Liver (tissue), 9 donors: Measurements from ENCODE around the gene GLT8D2. TPM values are rescaled to one million over a fixed set of nuclear protein-coding genes. Genes with fewer than 3 reads are reported as not detected.

Source experiments
- DNase-seq: peaks from one replicate; pipeline ENCODE4 v3.0.0-alpha.2; 2017; ENCODE audit warnings: low spot score
- H3K27ac ChIP-seq, 2 donors: one replicate each; pipeline ENCODE4 v1.7.0; 2013; ENCODE audit warnings: inconsistent platforms in 2 of 2, low read length in 2 of 2, control low read depth in 1 of 2, low read depth in 1 of 2, mild to moderate bottlenecking in 1 of 2
- H3K27me3 ChIP-seq, 4 donors: one replicate each; pipeline versions ENCODE4 v1.6.1 to v1.7.0; 2013; ENCODE audit warnings: low read length in 3 of 4, inconsistent platforms in 1 of 4, mild to moderate bottlenecking in 1 of 4, moderate library complexity in 1 of 4; ENCODE audit not compliant: control insufficient read depth in 4 of 4, insufficient read depth in 4 of 4
- H3K36me3 ChIP-seq, 4 donors: one replicate each; pipeline versions ENCODE4 v1.6.1 to v1.7.0; 2013; ENCODE audit warnings: low read length in 3 of 4, mild to moderate bottlenecking in 3 of 4, low read depth in 1 of 4, moderate library complexity in 1 of 4; ENCODE audit not compliant: control insufficient read depth in 4 of 4, insufficient read depth in 3 of 4
- H3K4me1 ChIP-seq, 4 donors: one replicate each; pipeline versions ENCODE4 v1.6.1 to v1.7.0; 2013; ENCODE audit warnings: low read length in 3 of 4, mild to moderate bottlenecking in 3 of 4, moderate library complexity in 1 of 4; ENCODE audit not compliant: control insufficient read depth in 4 of 4, insufficient read depth in 4 of 4
- H3K4me3 ChIP-seq, 3 donors: one replicate each; pipeline versions ENCODE4 v1.6.1 to v1.7.0; 2013; ENCODE audit warnings: low read length in 3 of 3, control low read depth in 1 of 3, low read depth in 1 of 3, mild to moderate bottlenecking in 1 of 3
- H3K9ac ChIP-seq, 2 donors: one replicate each; pipeline ENCODE4 v1.7.0; 2013; ENCODE audit warnings: low read length in 2 of 2, mild to moderate bottlenecking in 2 of 2, moderate library complexity in 2 of 2, control low read depth in 1 of 2, low read depth in 1 of 2
- H3K9me3 ChIP-seq, 4 donors: one replicate each; pipeline versions ENCODE4 v1.6.1 to v1.7.0; 2013; ENCODE audit warnings: low read length in 3 of 4; ENCODE audit not compliant: control insufficient read depth in 4 of 4
- EGR1 ChIP-seq, 2 donors: IDR thresholded peaks; 2 replicates each; pipeline ENCODE4 v1.6.1; 2016 to 2018; ENCODE audit warnings: antibody characterized with exemption in 2 of 2, low read depth in 2 of 2
- FOXA1 ChIP-seq: IDR thresholded peaks from 2 replicates; pipeline ENCODE4 v1.6.1; 2016; ENCODE audit warnings: antibody characterized with exemption
- FOXA2 ChIP-seq: IDR thresholded peaks from 2 replicates; pipeline ENCODE4 v1.6.1; 2016; ENCODE audit warnings: antibody characterized with exemption
- GABPA ChIP-seq, 2 donors: IDR thresholded peaks in 1 of 2; conservative IDR thresholded peaks in 1 of 2; 2 replicates each; pipeline ENCODE4 v1.6.1; 2016; ENCODE audit warnings: antibody characterized with exemption in 2 of 2, mild to moderate bottlenecking in 1 of 2, moderate library complexity in 1 of 2
- HNF4G ChIP-seq: IDR thresholded peaks from 2 replicates; pipeline ENCODE4 v1.6.1; 2016; ENCODE audit warnings: antibody characterized with exemption
- JUND ChIP-seq, 2 donors: IDR thresholded peaks; 2 replicates each; pipeline ENCODE4 v1.6.1; 2016; ENCODE audit warnings: antibody characterized with exemption in 2 of 2
- MAX ChIP-seq: IDR thresholded peaks from 2 replicates; pipeline ENCODE4 v1.6.1; 2016; ENCODE audit warnings: antibody characterized with exemption
- NR2F2 ChIP-seq: IDR thresholded peaks from 2 replicates; pipeline ENCODE4 v1.6.1; 2016; ENCODE audit warnings: antibody characterized with exemption
- RAD21 ChIP-seq, 2 donors: IDR thresholded peaks; 2 replicates each; pipeline ENCODE4 v1.6.1; 2016; ENCODE audit warnings: antibody characterized with exemption in 2 of 2, mild to moderate bottlenecking in 2 of 2
- RXRA ChIP-seq, 2 donors: IDR thresholded peaks; 2 replicates each; pipeline ENCODE4 v1.6.1; 2017 to 2018; ENCODE audit warnings: antibody characterized with exemption in 2 of 2, mild to moderate bottlenecking in 1 of 2
- SP1 ChIP-seq: IDR thresholded peaks from 2 replicates; pipeline ENCODE4 v1.6.1; 2018; ENCODE audit warnings: antibody characterized with exemption, mild to moderate bottlenecking
- TAF1 ChIP-seq: conservative IDR thresholded peaks from 2 replicates; pipeline ENCODE4 v1.6.1; 2016; ENCODE audit warnings: antibody characterized with exemption, mild to moderate bottlenecking
- YY1 ChIP-seq: IDR thresholded peaks from 2 replicates; pipeline ENCODE4 v1.6.1; 2016; ENCODE audit warnings: antibody characterized with exemption, mild to moderate bottlenecking
- ZBTB33 ChIP-seq: IDR thresholded peaks from 2 replicates; pipeline ENCODE4 v1.6.1; 2016; ENCODE audit warnings: antibody characterized with exemption
- WGBS: extraction: QIAGEN DNeasy Blood & Tissue Kit; methylation state at CpG from one replicate; pipeline ENCODE4 v1.1.7; 2013; 5-methylcytosine and 5-hydroxymethylcytosine counted together
- polyA plus RNA-seq, 2 donors: library from polyadenylated mRNA; stranded (reverse) in 1 of 2; unstranded in 1 of 2; fragments of 200-250 nt in 1 of 2; fragments of >200 nt in 1 of 2; fragmentation: Nextera tagmentation in 1 of 2; extraction: Ambion mirVana in 1 of 2; gene quantifications; one replicate each; pipeline versions ENCODE4 v1.2.1 to v1.2.3, GENCODE V29; 2013 to 2015
- total RNA-seq, 2 donors: library from RNA; depleted of rRNA; stranded (reverse); fragments of >200 nt; gene quantifications; one replicate each; pipeline ENCODE4 v1.2.3, GENCODE V29; 2014
- TF ChIP-seq, protein P1 (sequence below): IDR thresholded peaks from 2 replicates; pipeline ENCODE4 v1.6.1; 2016; ENCODE audit warnings: antibody characterized with exemption, mild to moderate bottlenecking
- TF ChIP-seq, protein P2 (sequence below): IDR thresholded peaks from 2 replicates; pipeline ENCODE4 v1.6.1; 2016; ENCODE audit warnings: antibody characterized with exemption
- donor health status: healthy.
- donor health status: healthy.
- donor health status: healthy.
- donor health status: healthy.
- donor health status: healthy.

GLT8D2 gene
- total and polyA plus RNA-seq, 4 donors: 0.79 to 1.4 (median 1.2) TPM

GRCh38 chr12:103965255-103965589, 84.8 kb downstream of the GLT8D2 start:
- peak overlapping the region; percentile 79 to 98 (median 81) for H3K4me3 ChIP-seq
- no peaks in the 10 kb centered on the region for H3K36me3 ChIP-seq
- TF ChIP-seq JUND (IDR thresholded peaks at IDR 0.05) (peak in 1 of 2 donors; percentile 24), RAD21 (IDR thresholded peaks at IDR 0.05) (no peak), MAX (no peak)
- no peaks in the 10 kb centered on the region for H3K27me3 ChIP-seq
- peak overlapping the region; percentile 97 to 98 for H3K9ac ChIP-seq
- peaks cover 6 to 24% (median 17%) of the 10 kb centered on the region in 4 donors for H3K4me1 ChIP-seq
- H3K27ac ChIP-seq: peak overlapping the region; percentile 73 to 93
- no peak for DNase-seq
- H3K9me3 ChIP-seq: no peaks in the 10 kb centered on the region
- WGBS: under 1% methylated on average over 11 of the region's 11 CpGs

GRCh38 chr12:103964805-103965204, 85.2 kb downstream of the GLT8D2 start:
- 26% methylated on average over 3 of the region's 3 CpGs for WGBS
- Histone ChIP-seq H3K27ac (peak overlapping the region; percentile 73 to 93), H3K4me1 (peaks cover 6 to 24% (median 17%) of the 10 kb centered on the region in 4 donors), H3K36me3 (no peaks in the 10 kb centered on the region), H3K9ac (peak overlapping the region; percentile 97 to 98), H3K27me3 (no peaks in the 10 kb centered on the region), H3K4me3 (peak overlapping the region; percentile 79 to 98 (median 81)), H3K9me3 (no peaks in the 10 kb centered on the region)
- no peak for DNase-seq
- TF ChIP-seq, protein P1, sequence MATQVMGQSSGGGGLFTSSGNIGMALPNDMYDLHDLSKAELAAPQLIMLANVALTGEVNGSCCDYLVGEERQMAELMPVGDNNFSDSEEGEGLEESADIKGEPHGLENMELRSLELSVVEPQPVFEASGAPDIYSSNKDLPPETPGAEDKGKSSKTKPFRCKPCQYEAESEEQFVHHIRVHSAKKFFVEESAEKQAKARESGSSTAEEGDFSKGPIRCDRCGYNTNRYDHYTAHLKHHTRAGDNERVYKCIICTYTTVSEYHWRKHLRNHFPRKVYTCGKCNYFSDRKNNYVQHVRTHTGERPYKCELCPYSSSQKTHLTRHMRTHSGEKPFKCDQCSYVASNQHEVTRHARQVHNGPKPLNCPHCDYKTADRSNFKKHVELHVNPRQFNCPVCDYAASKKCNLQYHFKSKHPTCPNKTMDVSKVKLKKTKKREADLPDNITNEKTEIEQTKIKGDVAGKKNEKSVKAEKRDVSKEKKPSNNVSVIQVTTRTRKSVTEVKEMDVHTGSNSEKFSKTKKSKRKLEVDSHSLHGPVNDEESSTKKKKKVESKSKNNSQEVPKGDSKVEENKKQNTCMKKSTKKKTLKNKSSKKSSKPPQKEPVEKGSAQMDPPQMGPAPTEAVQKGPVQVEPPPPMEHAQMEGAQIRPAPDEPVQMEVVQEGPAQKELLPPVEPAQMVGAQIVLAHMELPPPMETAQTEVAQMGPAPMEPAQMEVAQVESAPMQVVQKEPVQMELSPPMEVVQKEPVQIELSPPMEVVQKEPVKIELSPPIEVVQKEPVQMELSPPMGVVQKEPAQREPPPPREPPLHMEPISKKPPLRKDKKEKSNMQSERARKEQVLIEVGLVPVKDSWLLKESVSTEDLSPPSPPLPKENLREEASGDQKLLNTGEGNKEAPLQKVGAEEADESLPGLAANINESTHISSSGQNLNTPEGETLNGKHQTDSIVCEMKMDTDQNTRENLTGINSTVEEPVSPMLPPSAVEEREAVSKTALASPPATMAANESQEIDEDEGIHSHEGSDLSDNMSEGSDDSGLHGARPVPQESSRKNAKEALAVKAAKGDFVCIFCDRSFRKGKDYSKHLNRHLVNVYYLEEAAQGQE: no peak
- TF ChIP-seq FOXA2 (no peak), MAX (no peak), RXRA (IDR thresholded peaks at IDR 0.05) (no peak), NR2F2 (no peak), EGR1 (IDR thresholded peaks at IDR 0.05; ENCODE audit: low read depth in 2 of 2) (no peak), SP1 (no peak), YY1 (no peak), GABPA (IDR thresholded peaks at IDR 0.05 in 1 of 2, conservative IDR thresholded peaks at IDR 0.05 in 1 of 2) (no peak)

DNA sequence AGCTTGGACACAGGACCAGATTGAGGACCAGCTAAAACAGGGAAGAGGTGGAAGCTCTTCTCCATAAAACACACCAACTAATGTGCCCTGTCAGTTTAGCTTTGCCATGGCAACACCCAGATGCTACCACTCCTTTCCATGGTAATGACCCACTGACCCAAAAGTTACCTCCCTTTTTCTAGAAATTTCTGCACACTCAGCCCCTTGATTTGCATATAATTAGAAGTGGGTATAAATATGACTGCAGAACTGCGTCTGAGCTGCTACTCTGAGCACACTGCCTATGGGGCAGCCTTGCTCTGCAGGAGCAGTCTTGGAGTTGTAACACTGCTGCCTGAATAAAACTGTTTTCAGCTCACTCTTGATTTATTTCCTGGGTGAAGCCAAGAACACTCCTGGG, 87.5 kb downstream of the GLT8D2 start:
- H3K9me3 ChIP-seq: no peaks in the 10 kb centered on the region
- no peak overlapping the region for H3K4me3 ChIP-seq
- H3K27me3 ChIP-seq: no peaks in the 10 kb centered on the region
- H3K9ac ChIP-seq: no peak overlapping the region
- no peaks in the 10 kb centered on the region for H3K36me3 ChIP-seq
- H3K4me1 ChIP-seq: peaks cover 1 to 21% (median 18%) of the 10 kb centered on the region in 4 donors
- TF ChIP-seq, protein P2, sequence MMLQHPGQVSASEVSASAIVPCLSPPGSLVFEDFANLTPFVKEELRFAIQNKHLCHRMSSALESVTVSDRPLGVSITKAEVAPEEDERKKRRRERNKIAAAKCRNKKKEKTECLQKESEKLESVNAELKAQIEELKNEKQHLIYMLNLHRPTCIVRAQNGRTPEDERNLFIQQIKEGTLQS: no peak
- TF ChIP-seq EGR1 (IDR thresholded peaks at IDR 0.05; ENCODE audit: low read depth in 2 of 2) (no peak), HNF4G (no peak), RXRA (IDR thresholded peaks at IDR 0.05) (no peak), SP1 (no peak), FOXA1 (no peak), ZBTB33 (no peak), NR2F2 (no peak), JUND (IDR thresholded peaks at IDR 0.05) (no peak), TAF1 (no peak), YY1 (no peak)
- TF ChIP-seq, protein P1: no peak
- no peak for DNase-seq
- no peak overlapping the region for H3K27ac ChIP-seq
- 38% methylated on average over 1 of the region's 1 CpG for WGBS
